GM19239 (cell line): Measurements from ENCODE around the gene PRDM16.
"Not testable (repeated sequence)": the region's sequence is repeated elsewhere in the genome, so short reads cannot be mapped to it uniquely, and the experiment has no call there.

ENCODE experiments used
- DNase-seq: peaks from one replicate; pipeline ENCODE4 v3.0.0; 2011; ENCODE audit warnings: low spot score; ENCODE audit not compliant: insufficient read length
- FAIRE-seq: peaks from 2 replicates; lab custom pipeline; 2011; peaks lifted over from hg19 to GRCh38; lab: Jason Lieb, UNC

PRDM16 gene

GRCh38 chr1:3078430-3078861 lies 9.4 kb downstream of the PRDM16 start:
- DNase-seq, result no peak
- FAIRE-seq, result no peak

DNA sequence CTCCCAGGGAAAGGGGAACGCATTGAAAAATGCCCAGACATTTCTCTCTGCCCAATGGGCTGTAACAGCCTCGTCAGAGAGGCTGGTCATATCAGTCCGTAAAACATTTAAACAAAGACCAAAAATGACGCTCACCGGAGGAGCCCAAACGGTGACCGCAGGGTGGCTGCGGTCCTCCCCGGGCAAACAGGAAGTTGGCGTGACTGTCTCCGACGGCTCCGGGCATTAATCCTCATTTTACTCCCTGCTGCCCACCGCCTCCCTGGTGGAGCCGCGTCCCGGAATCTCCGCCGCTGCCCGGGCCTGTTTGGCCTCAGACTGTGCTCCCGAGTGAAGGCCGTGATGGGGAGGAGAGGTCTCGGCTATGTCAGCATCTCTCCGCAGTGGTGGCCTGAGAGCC lies 9.9 kb downstream of the PRDM16 start:
- no peak for FAIRE-seq
- no peak for DNase-seq

- DNase-seq (no peak), FAIRE-seq (no peak)
Observed at GRCh38 chr1:3079381-3080052, 10.5 kb downstream of the PRDM16 start.

DNA sequence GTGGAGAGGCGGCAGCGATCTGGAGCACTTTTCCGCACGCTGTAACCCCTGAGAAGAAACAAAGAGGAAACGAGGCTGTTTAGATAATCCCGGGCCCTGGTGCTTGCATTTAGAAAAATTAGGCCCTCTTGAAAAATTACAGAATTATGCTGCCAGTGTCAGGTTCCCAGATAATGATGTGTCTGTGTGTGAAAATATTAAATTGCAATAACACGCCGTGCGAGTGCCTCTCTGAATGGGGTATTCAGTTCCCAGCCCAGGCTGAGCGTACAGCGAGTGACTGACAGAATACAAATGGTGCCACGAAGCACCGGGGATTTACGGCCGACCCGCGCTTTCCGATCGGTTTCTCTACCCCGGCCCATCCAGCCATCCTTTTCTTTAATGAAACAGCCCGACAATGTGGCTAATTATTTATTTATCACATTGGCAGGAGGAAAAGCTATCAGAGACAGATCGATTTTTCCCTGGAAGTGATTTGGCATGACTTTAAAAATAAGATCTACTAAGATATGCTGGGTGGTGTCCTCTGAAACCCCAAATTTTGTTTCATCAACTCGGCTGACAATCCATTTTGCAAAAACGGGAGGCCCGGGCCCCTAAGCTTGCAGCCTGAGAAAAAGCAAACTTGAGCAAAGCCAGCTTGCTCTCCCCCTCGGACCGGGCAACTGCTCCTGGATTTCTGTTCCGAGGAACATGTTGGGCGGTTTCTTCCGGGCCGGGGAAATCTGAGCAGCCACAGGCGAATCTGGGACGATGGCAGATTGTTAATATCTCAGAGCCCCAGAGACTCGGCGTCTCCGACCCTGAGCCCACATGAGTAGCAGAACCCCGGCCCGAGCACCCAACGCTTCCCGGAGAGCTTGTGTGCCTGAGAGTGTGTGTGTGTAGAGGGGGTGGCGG lies 11.3 kb downstream of the PRDM16 start:
- DNase-seq (no peak), FAIRE-seq (no peak)

- DNase-seq (no peak), FAIRE-seq (no peak)
Observed at GRCh38 chr1:3081171-3081683, 12.2 kb downstream of the PRDM16 start.

- no peak for DNase-seq
- FAIRE-seq, result no peak
Observed at GRCh38 chr1:3082051-3082450, 13.0 kb downstream of the PRDM16 start.

- no peak for DNase-seq
- no peak for FAIRE-seq
Observed at GRCh38 chr1:3082571-3083516, 13.8 kb downstream of the PRDM16 start.

GRCh38 chr1:3084154-3084553 lies 15.2 kb downstream of the PRDM16 start:
- DNase-seq, result no peak
- no peak for FAIRE-seq

DNA sequence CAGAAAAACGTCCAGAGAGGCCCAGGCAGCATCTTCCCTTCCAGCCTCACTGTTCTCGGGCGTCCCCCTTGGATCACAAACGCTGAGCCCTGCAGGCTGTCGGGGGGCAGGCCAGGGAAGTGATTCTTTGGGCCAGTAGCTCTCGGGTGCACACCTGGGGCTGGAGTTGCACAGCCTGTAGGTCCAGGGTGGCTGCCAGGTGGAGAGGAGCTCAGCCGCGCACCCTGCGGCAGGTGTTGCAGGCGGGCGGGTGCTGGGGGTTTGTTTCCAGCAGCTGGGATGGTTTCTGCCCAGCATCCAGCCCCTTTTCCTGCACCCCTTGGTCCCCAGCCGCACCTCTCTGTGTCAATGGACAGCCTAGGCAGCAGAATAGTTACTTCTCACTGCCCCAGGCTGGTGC lies 15.7 kb downstream of the PRDM16 start:
- FAIRE-seq (no peak), DNase-seq (no peak)

DNA sequence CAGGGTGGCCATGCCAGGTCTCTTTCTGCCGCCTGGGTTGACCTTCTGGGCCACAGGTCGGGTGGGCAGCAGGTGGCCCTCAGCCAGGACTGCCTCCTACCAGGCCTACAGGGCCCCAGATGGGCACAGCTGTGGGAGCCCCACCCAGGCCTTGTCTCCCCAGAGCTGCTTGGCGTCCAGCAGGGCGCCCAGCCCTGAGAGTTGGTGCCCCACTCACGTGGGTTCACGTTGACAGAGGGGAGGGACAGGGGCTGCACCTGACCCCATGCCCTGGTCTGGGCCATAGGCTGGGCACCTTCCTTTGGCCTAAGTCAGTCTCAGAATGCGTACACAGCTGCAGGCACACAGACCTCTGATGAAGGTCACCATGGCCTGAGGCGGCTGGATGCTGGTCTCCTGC lies 16.7 kb downstream of the PRDM16 start:
- FAIRE-seq, result no peak
- DNase-seq, result no peak

GRCh38 chr1:3086272-3086974 lies 17.4 kb downstream of the PRDM16 start:
- no peak for FAIRE-seq
- DNase-seq, result no peak

GRCh38 chr1:3087049-3087448 lies 18.0 kb downstream of the PRDM16 start:
- FAIRE-seq, result no peak
- DNase-seq, result no peak

DNA sequence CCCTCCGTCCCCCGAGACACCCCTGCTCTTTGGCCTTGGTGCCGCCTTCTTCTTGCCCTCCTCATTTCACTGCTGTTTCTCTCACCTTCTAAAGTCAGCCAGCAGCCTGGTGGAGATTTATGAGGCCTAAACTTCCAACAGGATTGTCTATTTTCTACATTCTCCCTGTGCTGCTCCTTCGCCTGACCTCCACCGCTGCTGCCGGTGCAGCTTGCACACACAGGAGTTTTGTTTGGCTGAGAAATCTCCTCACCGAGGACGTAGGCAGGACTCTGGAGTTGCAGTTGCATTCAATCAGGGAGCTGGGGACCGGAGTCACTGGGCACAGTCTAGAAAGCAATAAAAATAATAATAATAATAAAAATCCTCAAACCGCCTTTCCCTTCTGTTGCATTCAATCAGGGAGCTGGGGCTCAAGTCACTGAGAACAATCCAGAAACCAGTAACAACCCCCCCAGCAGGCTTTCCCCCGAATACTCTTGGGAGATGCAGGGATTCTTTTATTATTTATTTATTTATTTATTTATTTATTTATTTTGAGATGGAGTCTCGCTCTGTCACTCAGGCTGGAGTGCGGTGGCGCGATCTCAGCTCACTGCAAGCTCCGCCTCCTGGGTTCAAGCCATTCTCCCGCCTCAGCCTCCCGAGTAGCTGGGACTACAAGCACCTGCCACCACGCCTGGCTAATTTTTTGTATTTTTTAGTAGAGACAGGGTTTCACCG lies 19.1 kb downstream of the PRDM16 start:
- FAIRE-seq, DNase-seq: not testable (repeated sequence)

DNA sequence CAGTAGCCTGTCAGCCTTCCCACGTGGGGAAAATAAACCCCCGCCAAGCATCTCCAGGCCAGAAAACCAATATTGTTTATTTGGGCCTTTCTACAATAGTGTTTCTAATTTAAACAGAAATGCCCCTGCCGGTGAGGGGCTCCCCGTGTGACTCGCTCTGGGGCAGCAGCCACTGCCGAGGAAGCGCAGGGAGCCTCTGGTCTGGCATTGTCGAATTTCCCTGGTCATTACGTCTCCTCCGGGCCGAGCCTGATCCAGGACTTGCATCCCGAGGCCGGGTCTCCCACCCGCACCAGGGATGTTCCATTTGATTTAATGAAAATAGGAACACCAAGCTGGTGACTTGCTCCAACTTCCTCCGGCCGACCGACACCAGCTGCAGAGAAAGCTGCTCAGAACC lies 20.5 kb downstream of the PRDM16 start:
- FAIRE-seq (no peak), DNase-seq (no peak)

DNA sequence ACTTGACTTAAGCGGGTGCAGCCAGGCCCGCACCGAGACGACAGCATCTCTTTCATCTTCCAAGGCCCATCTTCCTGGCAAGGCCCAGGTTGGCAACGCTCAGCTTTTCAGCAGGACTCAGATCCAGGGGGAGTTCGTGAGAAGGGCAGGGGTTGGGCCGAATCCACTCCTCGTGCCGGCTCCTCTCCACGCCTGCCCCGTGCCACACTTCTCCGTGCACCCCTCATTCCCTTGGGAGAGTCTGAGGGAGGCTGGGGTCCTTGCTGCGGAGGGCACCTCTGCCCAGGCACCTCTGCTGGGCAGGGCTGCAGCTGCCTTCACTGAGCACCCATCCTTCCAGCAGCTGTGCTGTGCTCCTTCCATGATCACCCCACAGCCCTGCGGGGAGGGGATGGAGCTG lies 22.3 kb downstream of the PRDM16 start:
- no peak for DNase-seq
- FAIRE-seq, result no peak

DNA sequence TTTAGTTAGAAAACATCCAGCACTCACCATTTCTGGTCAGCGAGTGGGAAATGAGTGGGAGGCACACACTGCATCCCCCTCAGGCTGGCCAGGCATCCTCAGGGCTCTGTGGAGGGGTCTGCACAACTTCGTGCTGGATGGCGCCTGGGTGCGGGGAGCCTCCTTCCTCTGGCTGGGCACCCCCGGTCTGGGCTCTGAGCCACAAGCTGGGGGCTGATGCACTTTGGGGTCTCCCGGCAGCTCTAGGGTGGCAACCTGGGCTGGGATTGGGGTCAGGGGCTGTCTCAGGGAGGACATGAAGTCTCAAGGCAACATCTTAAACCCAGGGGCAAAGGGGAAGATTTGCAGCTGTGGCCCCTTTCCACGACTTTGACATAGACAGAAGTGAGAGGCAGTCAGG lies 23.5 kb downstream of the PRDM16 start:
- DNase-seq (no peak), FAIRE-seq (no peak)

- no peak for DNase-seq
- FAIRE-seq, result no peak
Observed at GRCh38 chr1:3093898-3094626, 25.1 kb downstream of the PRDM16 start.
